ENCODE results near the gene FLNB. TPM values are rescaled to one million over a fixed set of nuclear protein-coding genes. Genes with fewer than 3 reads are reported as not detected.
"Not testable (repeated sequence)": the region's sequence is repeated elsewhere in the genome, so short reads cannot be mapped to it uniquely, and the experiment has no call there.

Gene FLNB
- total RNA-seq, 1 experiment from 2014 or later: 580 TPM

DNA sequence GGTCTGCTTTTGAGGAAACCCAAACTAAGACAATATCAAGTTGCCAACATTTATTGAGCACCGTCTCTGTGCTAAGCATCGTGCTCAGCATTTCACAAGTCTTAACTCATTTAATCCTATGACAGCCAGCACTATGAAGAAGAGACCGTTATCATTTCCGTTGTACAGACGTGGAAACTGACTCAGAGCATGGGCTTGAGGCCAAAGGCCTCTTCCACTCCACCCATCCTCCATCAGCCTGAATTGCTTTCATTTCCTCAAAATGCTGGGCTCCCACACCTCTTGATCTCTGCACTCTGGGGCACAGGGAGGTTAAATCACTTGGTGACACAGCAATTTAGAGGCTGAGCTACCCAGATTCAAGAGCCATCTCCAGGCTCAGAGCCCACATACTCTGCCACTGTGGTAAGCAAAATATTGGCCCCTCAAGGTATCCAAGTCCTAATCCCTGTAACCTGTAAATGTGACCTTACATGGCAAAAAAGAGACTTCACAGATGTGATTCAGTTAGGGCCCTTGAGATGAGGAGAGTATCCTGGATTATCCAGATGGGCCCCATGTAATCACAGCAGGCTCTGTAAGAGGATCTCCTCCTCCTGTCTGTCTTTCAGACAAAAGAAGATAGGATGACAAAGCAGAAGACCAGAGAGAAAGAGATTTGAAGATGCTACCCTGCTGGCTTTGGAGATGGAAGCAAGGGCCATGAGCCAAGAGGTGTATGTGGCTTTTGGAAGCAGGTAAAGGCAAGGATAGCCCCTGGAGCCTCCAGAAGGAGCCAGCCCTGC is 24.3 kb upstream of the FLNB start:
- Mint-ChIP-seq H3K9me3 (ENCODE audit: unreplicated experiment) (no peaks in the 10 kb centered on the region), H3K4me3 (ENCODE audit: unreplicated experiment) (no peak overlapping the region), H3K27ac (ENCODE audit: low read depth, unreplicated experiment) (peak overlapping the region; percentile 68), H3K27me3 (ENCODE audit: insufficient read depth, unreplicated experiment) (no peaks in the 10 kb centered on the region), H3K36me3 (ENCODE audit: insufficient read depth, unreplicated experiment) (peaks cover 7% of the 10 kb centered on the region), H3K4me1 (ENCODE audit: insufficient read depth, unreplicated experiment) (peaks cover 26% of the 10 kb centered on the region)
- ChIA-PET CTCF (interaction anchor here (0.9 to 1.5 kb wide), 3 partner anchors 12 to 36 kb away, joined by 4 read pairs; no protein-coding TSS in a partner anchor), POLR2A (interaction anchor here (1.0 to 4.2 kb wide), 4 partner anchors 10 to 80 kb away, joined by 3 to 20 read pairs (median 6); no protein-coding TSS in a partner anchor)
- intact Hi-C loops (cut with micrococcal nuclease): loop anchor here (1.0 kb wide), 2 partner anchors 9 to 21 kb away; no protein-coding TSS in a partner anchor
- DNase-seq (ENCODE audit: unreplicated experiment): peak; percentile 88
- TF ChIP-seq CTCF (IDR thresholded peaks at IDR 0.05; ENCODE audit: unreplicated experiment): no peak
- BruUV-seq (replicated peaks): TSS peak; percentile 79

- no peak overlapping the region for H3K27ac Mint-ChIP-seq (ENCODE audit: low read depth, unreplicated experiment)
- intact Hi-C loops (cut with micrococcal nuclease): no loop called here
- TF ChIP-seq CTCF (IDR thresholded peaks at IDR 0.05; ENCODE audit: unreplicated experiment): no peak
- DNase-seq (ENCODE audit: unreplicated experiment): no peak
- ChIA-PET CTCF (interaction anchor here (0.6 to 1.5 kb wide), 4 partner anchors 14 to 476 kb away, joined by 3 to 5 read pairs (median 4); no protein-coding TSS in a partner anchor), POLR2A (interaction anchor here (0.6 to 4.2 kb wide), 2 partner anchors 13 to 33 kb away, joined by 3 to 20 read pairs; no protein-coding TSS in a partner anchor)
- H3K4me1 Mint-ChIP-seq (ENCODE audit: insufficient read depth, unreplicated experiment): peaks cover 31% of the 10 kb centered on the region
- H3K36me3 Mint-ChIP-seq (ENCODE audit: insufficient read depth, unreplicated experiment): peaks cover 7% of the 10 kb centered on the region
- BruUV-seq (replicated peaks): no TSS peak
- no peaks in the 10 kb centered on the region for H3K27me3 Mint-ChIP-seq (ENCODE audit: insufficient read depth, unreplicated experiment)
- H3K9me3 Mint-ChIP-seq (ENCODE audit: unreplicated experiment): no peaks in the 10 kb centered on the region
- H3K4me3 Mint-ChIP-seq (ENCODE audit: unreplicated experiment): no peak overlapping the region
Measured at GRCh38 chr3:57985176-57985983, 22.8 kb upstream of the FLNB start.

- TF ChIP-seq CTCF (IDR thresholded peaks at IDR 0.05; ENCODE audit: unreplicated experiment): no peak
- intact Hi-C loops (cut with micrococcal nuclease): no loop called here
- peaks cover 31% of the 10 kb centered on the region for H3K4me1 Mint-ChIP-seq (ENCODE audit: insufficient read depth, unreplicated experiment)
- H3K27me3 Mint-ChIP-seq (ENCODE audit: insufficient read depth, unreplicated experiment): no peaks in the 10 kb centered on the region
- no peak overlapping the region for H3K27ac Mint-ChIP-seq (ENCODE audit: low read depth, unreplicated experiment)
- CTCF ChIA-PET: no interaction called here
- no peak overlapping the region for H3K4me3 Mint-ChIP-seq (ENCODE audit: unreplicated experiment)
- POLR2A ChIA-PET: interaction anchor here (4.2 kb wide), 1 partner anchor 12 kb away, joined by 20 read pairs; no protein-coding TSS in a partner anchor
- peaks cover 7% of the 10 kb centered on the region for H3K36me3 Mint-ChIP-seq (ENCODE audit: insufficient read depth, unreplicated experiment)
- DNase-seq (ENCODE audit: unreplicated experiment): no peak
- no peaks in the 10 kb centered on the region for H3K9me3 Mint-ChIP-seq (ENCODE audit: unreplicated experiment)
- BruUV-seq (replicated peaks): no TSS peak
Measured at GRCh38 chr3:57985984-57986246, 22.3 kb upstream of the FLNB start.

DNA sequence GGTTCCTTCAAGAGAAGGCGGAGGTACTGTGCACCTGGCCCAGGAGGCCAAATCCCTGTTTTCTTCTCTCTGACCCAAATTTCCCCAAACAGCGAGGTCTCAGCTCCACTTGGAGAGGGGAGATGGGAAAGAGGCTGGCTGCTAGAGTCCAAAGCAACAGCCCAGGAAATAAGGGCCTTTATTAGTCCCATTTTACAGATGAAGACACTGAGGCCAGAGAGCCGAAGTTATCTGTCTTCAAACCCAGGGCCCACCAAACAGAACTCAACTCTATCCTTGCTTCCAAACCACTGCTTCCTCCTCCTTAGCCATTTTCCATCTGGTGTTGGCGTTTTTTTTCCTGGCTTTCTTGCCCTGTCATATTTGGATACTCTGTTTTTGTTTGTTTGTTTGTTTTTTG is 22.0 kb upstream of the FLNB start:
- H3K27me3 Mint-ChIP-seq (ENCODE audit: insufficient read depth, unreplicated experiment): no peaks in the 10 kb centered on the region
- ChIA-PET CTCF (no interaction called here), POLR2A (interaction anchor here (4.2 kb wide), 1 partner anchor 12 kb away, joined by 20 read pairs; no protein-coding TSS in a partner anchor)
- peaks cover 31% of the 10 kb centered on the region for H3K4me1 Mint-ChIP-seq (ENCODE audit: insufficient read depth, unreplicated experiment)
- no peak for TF ChIP-seq CTCF (IDR thresholded peaks at IDR 0.05; ENCODE audit: unreplicated experiment)
- DNase-seq (ENCODE audit: unreplicated experiment): no peak
- H3K4me3 Mint-ChIP-seq (ENCODE audit: unreplicated experiment): no peak overlapping the region
- BruUV-seq (replicated peaks): no TSS peak
- no peaks in the 10 kb centered on the region for H3K9me3 Mint-ChIP-seq (ENCODE audit: unreplicated experiment)
- no peak overlapping the region for H3K27ac Mint-ChIP-seq (ENCODE audit: low read depth, unreplicated experiment)
- H3K36me3 Mint-ChIP-seq (ENCODE audit: insufficient read depth, unreplicated experiment): peaks cover 7% of the 10 kb centered on the region
- intact Hi-C loops (cut with micrococcal nuclease): no loop called here

GRCh38 chr3:57989198-57989597 is 19.0 kb upstream of the FLNB start:
- H3K27me3 Mint-ChIP-seq (ENCODE audit: insufficient read depth, unreplicated experiment); H3K4me3 Mint-ChIP-seq (ENCODE audit: unreplicated experiment); H3K36me3 Mint-ChIP-seq (ENCODE audit: insufficient read depth, unreplicated experiment); DNase-seq (ENCODE audit: unreplicated experiment); H3K9me3 Mint-ChIP-seq (ENCODE audit: unreplicated experiment); intact Hi-C loops (cut with micrococcal nuclease); BruUV-seq (replicated peaks): not testable (repeated sequence)
- ChIA-PET POLR2A (interaction anchor here (0.9 to 3.3 kb wide), 4 partner anchors 9 to 22 kb away, joined by 3 to 17 read pairs (median 4); no protein-coding TSS in a partner anchor), CTCF (interaction anchor here (0.7 to 1.5 kb wide), 2 partner anchors 10 to 29 kb away, joined by 3 to 4 read pairs; no protein-coding TSS in a partner anchor)
- peaks cover 12% of the 10 kb centered on the region for H3K4me1 Mint-ChIP-seq (ENCODE audit: insufficient read depth, unreplicated experiment)
- H3K27ac Mint-ChIP-seq (ENCODE audit: low read depth, unreplicated experiment): peak overlapping the region; percentile 59
